K562 (cell line): Measurements from ENCODE around the gene YEATS2. TPM values are rescaled to one million over a fixed set of nuclear protein-coding genes. Genes with fewer than 3 reads are reported as not detected.

Experiments
- ADNP ChIP-seq: fragments of 200-800 bp; sonication (Bioruptor generic); IDR thresholded peaks from 2 replicates; pipeline ENCODE4 v1.6.1; 2016; ENCODE audit warnings: missing genetic modification characterization, missing compliant biosample characterization
- BCL6 ChIP-seq: fragments of 250-450 bp; sonication (Bioruptor Pico); IDR thresholded peaks from 2 replicates; pipeline ENCODE4 v1.4.0; 2020
- DPF2 ChIP-seq: fragments of 450-650 bp; IDR thresholded peaks from 2 replicates; pipeline ENCODE4 v1.6.1; 2016
- EP300 ChIP-seq: IDR thresholded peaks from 2 replicates; pipeline ENCODE4 v1.6.1; 2012; ENCODE audit warnings: low read length, improper control_type of control experiment
- HNRNPK ChIP-seq: fragments of 200-400 bp; formaldehyde crosslinking; IDR thresholded peaks from one replicate; pipeline ENCODE4 v1.6.1; 2018; ENCODE audit warnings: mild to moderate bottlenecking, low read depth, low read length; ENCODE audit not compliant: poor library complexity, severe bottlenecking
- JUN ChIP-seq, 2 experiments: sonication (generic) in 1 of 2; formaldehyde crosslinking in 1 of 2; IDR thresholded peaks; 2 replicates each; pipeline versions ENCODE4 v1.6.1 to v1.8.0; 2012 to 2022; ENCODE audit warnings: borderline replicate concordance in 2 of 2, mild to moderate bottlenecking in 2 of 2, improper control_type of control experiment in 1 of 2, low read depth in 1 of 2, low read length in 1 of 2, missing genetic modification reagents in 1 of 2
- KAT2B ChIP-seq: IDR thresholded peaks from one replicate; pipeline ENCODE4 v1.6.1; 2012; ENCODE audit warnings: low read depth, mild to moderate bottlenecking, control low read depth, inconsistent platforms, low read length, moderate library complexity
- MAX ChIP-seq: sonication (generic); formaldehyde crosslinking; IDR thresholded peaks from 2 replicates; pipeline ENCODE4 v1.9.0; 2022; ENCODE audit warnings: mild to moderate bottlenecking, missing genetic modification reagents
- RBM25 ChIP-seq: fragments of 200-400 bp; formaldehyde crosslinking; IDR thresholded peaks from 2 replicates; pipeline ENCODE4 v1.6.1; 2018; ENCODE audit warnings: low read length, low read depth, moderate library complexity; ENCODE audit not compliant: severe bottlenecking
- STAT5B ChIP-seq: fragments of 250-450 bp; sonication (Bioruptor Pico); IDR thresholded peaks from 2 replicates; pipeline ENCODE4 v1.8.0; 2021; ENCODE audit warnings: mild to moderate bottlenecking, inconsistent platforms
- ZNF124 ChIP-seq: sonication (generic); formaldehyde crosslinking; IDR thresholded peaks from 2 replicates; pipeline ENCODE4 v1.8.1; 2022; ENCODE audit warnings: missing genetic modification reagents
- ZNF23 ChIP-seq: fragments of 250-450 bp; sonication (Bioruptor Pico); IDR thresholded peaks from 2 replicates; pipeline ENCODE4 v1.4.0; 2020; ENCODE audit warnings: mild to moderate bottlenecking
- ZNF592 ChIP-seq: fragments of 450-650 bp; IDR thresholded peaks from 2 replicates; pipeline ENCODE4 v1.6.1; 2017; ENCODE audit warnings: antibody characterized with exemption, mild to moderate bottlenecking
- ZNF699 ChIP-seq: fragments of 250-450 bp; sonication (Bioruptor Pico); IDR thresholded peaks from 2 replicates; pipeline ENCODE4 v1.8.0; 2021; ENCODE audit warnings: mild to moderate bottlenecking, moderate library complexity; ENCODE audit not compliant: insufficient replicate concordance
- ZNF785 ChIP-seq: fragments of 250-450 bp; sonication (Bioruptor Pico); IDR thresholded peaks from 2 replicates; pipeline ENCODE4 v1.4.0; 2020; ENCODE audit warnings: mild to moderate bottlenecking
- polyA plus RNA-seq, 8 experiments: library from polyadenylated mRNA; depleted of rRNA in 4 of 8; stranded (reverse) in 5 of 8; unstranded in 3 of 8; fragments of >200 nt; fragmentation: Nextera tagmentation in 2 of 8; fragmentation: Illumina TruSeq in 1 of 8; extraction: Ambion mirVana in 2 of 8; extraction: Trizol in 1 of 8; gene quantifications; 2 replicates each; pipeline versions ENCODE4 v1.2.1 to v1.2.3, GENCODE V29; 2011 to 2014; ENCODE audit warnings: inconsistent platforms in 1 of 8, missing spikeins in 1 of 8
- total RNA-seq, 7 experiments: library from RNA; depleted of rRNA in 6 of 7; stranded (reverse); fragments of >200 nt in 6 of 7; fragmentation: Illumina TruSeq in 2 of 7; extraction: Trizol in 2 of 7; gene quantifications; 2 replicates each; pipeline versions ENCODE4 v1.2.1 to v1.2.3, GENCODE V29; 2011 to 2021; ENCODE audit warnings: low replicate concordance in 1 of 7
- TF ChIP-seq, protein P1 (sequence below): fragments of 250-450 bp; sonication (Bioruptor Pico); IDR thresholded peaks from 2 replicates; pipeline ENCODE4 v1.5.0; 2021; ENCODE audit warnings: mild to moderate bottlenecking, moderate library complexity
- TF ChIP-seq, protein P2 (sequence below): sonication (generic); formaldehyde crosslinking; IDR thresholded peaks from 2 replicates; pipeline ENCODE4 v1.8.0; 2022; ENCODE audit warnings: mild to moderate bottlenecking, missing genetic modification reagents, borderline replicate concordance
- TF ChIP-seq, protein P3 (sequence below): fragments of 250-450 bp; sonication (Bioruptor Pico); IDR thresholded peaks from 2 replicates; pipeline ENCODE4 v1.6.1; 2021; ENCODE audit warnings: mild to moderate bottlenecking

Gene YEATS2
- total and polyA plus RNA-seq, 9 of the 15 experiments (the other 6 are each of a cell fraction or from before 2014, with no cell fraction given) = 1.8 to 35.2 (median 19.0) TPM

DNA sequence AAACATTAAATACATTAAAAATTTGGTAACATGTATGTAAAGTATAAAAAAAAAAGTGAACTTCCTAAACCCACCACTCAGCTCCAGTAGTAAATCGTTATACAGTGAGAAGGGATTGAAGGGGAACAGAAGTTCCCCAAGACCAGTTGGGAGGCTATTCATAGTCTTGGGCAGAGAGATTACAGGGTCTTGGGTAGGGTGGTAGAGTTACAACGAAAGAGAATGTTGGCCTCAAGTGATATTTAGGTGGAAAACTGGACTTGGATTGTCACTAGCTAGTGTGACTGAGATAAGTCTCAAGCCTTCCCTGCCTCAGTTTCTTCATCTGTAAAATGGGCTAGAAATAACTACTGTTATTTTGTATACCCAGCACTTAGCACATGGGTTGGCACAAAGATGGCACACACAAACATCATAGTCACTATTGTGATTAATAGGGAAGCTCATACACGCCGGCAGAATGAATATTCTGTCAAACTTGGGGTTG, 431 bp upstream of the YEATS2 start (continued):
- TF ChIP-seq ZNF592 = peak; percentile 28; the same call in 1 of the 2 replicates
- TF ChIP-seq, protein P1, sequence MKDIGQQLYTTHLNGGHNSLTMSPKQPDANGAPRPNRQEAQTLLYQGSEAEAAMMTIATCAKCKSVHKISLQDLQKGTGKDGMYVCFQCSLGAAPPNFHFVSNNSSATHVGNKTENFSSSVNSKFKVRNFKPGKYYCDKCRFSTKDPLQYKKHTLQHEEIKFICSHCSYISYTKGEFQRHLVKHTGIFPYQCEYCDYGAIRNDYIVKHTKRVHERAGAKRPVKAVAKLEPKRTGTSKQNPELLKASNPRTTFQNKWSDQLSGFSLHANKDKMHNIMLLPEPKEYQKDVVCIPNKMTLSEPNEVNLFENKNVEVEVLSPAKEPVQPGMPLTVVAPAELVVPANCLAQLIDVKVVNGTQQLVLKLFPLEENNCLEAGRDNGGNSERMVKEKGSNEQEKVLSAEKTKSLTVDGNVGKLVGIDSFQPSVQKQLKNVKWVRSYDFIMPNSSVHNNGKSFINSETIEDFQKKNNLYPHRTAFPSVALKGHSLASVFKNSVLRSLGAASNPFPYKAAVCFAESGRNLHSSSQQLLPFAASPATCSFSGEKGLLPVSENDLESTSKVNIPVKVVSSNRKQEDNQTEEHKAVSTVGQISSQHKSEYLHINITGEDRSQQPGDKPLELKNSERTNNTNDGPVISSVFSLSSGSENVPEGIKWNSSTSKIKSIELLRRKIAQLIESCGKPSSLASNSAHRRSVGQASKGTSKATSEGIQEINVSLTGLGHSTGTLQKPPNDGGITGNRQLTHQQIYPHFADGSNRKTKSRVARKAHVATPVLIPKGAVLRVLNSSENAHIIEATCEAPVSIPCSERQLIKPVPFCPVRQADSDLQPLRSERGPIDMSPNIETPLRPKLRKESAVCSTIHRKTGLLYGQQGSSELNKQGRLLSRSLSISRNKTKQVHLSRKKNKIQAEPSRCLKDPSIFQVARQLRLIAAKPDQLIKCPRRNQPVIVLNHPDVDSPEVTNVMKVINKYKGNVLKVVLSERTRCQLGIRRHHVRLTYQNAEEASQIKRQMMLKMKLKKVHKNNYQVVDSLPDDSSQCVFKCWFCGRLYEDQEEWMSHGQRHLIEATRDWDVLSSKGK (CRISPR knock-in tag) = no peak
- TF ChIP-seq KAT2B = no peak
- no peak for TF ChIP-seq ZNF785 (CRISPR knock-in tag)
- no peak; the same call in 1 of the 2 replicates for TF ChIP-seq DPF2
- TF ChIP-seq EP300 = no peak
- no peak for TF ChIP-seq BCL6 (CRISPR knock-in tag)
- no peak for TF ChIP-seq HNRNPK
- no peak for TF ChIP-seq MAX
- TF ChIP-seq JUN (IDR thresholded peaks at IDR 0.05; ENCODE audit: borderline replicate concordance, low read depth, low read length) = no peak
- TF ChIP-seq JUN (CRISPR knock-in tag; IDR thresholded peaks at IDR 0.05; ENCODE audit: borderline replicate concordance) = no peak
- TF ChIP-seq ZNF124 (CRISPR knock-in tag) = no peak
- TF ChIP-seq, protein P2, sequence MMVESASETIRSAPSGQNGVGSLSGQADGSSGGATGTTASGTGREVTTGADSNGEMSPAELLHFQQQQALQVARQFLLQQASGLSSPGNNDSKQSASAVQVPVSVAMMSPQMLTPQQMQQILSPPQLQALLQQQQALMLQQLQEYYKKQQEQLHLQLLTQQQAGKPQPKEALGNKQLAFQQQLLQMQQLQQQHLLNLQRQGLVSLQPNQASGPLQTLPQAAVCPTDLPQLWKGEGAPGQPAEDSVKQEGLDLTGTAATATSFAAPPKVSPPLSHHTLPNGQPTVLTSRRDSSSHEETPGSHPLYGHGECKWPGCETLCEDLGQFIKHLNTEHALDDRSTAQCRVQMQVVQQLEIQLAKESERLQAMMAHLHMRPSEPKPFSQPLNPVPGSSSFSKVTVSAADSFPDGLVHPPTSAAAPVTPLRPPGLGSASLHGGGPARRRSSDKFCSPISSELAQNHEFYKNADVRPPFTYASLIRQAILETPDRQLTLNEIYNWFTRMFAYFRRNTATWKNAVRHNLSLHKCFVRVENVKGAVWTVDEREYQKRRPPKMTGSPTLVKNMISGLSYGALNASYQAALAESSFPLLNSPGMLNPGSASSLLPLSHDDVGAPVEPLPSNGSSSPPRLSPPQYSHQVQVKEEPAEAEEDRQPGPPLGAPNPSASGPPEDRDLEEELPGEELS (CRISPR knock-in tag) = no peak
- 0 out of 2 replicates have a peak, but pooled peaks have one; percentile 19 for TF ChIP-seq ADNP (tag)
- no peak for TF ChIP-seq STAT5B
- TF ChIP-seq ZNF23 (CRISPR knock-in tag) = no peak
- peak; percentile 73 for TF ChIP-seq RBM25
- no peak for TF ChIP-seq ZNF699 (CRISPR knock-in tag)
- TF ChIP-seq, protein P3, sequence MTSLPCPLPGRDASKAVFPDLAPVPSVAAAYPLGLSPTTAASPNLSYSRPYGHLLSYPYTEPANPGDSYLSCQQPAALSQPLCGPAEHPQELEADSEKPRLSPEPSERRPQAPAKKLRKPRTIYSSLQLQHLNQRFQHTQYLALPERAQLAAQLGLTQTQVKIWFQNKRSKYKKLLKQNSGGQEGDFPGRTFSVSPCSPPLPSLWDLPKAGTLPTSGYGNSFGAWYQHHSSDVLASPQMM = no peak
